ENCODE results near the gene SMAD9. TPM values are rescaled to one million over a fixed set of nuclear protein-coding genes. Genes with fewer than 3 reads are reported as not detected.

SMAD9 gene
- total RNA-seq, 1 donor from 2014 or later = not detected

DNA sequence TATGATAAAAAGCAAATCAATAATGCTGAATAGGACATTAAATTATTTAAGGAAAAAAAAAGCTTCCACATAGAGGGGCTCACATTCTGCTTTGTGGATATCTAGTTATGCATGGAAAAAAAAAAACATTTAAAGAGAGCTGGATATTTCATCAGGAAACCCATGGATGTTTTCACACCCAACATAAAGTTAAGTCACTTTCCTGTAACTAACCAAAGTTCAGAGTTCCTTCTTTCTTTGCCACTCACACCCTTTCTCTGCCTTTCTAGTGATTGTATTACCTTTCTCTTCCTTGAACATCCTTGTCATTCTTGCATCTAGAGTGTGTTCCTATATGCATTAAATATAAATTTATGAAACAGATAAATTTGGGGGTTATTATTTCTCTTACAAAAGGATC, 53.8 kb downstream of the SMAD9 start:
- intact Hi-C loops (cut with micrococcal nuclease) = no loop called here

DNA sequence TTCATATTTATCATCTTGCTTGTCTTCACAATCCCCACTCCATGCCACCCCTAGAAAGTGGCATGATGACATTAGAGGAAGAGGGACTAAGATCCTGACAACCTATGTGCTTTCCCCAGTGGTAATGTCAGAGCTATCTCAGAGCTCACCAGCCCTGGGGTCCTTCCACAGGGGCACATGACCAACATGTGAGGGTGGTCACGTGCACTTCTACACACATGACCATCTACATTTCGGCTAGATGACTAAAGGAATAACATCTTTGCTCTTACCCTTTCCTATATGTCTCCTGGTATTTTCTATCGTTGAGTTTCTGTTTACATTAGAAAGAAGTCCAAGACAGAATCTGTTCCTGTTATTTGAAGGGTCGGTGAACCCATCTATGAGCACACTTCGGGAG, 54.8 kb downstream of the SMAD9 start:
- intact Hi-C loops (cut with micrococcal nuclease) = no loop called here

DNA sequence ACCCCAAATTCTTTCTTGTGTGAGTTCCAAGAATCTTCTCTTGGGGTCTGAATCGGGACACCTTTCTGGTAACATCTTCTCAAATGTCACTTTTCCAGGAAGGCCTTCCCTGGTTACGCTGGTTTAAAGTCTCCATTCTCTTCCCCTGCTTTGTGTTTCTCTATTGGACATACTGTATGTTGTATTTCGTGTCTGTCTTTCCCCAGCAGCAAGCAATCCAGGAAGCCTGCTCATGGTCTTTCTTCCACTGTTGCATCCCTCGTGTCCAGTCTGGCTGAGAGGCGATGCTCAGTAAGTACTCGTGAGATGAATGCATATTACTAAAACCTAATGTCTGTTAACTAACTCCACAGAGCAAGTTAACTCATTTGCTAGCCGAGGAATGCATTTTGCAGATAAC, 57.3 kb downstream of the SMAD9 start:
- intact Hi-C loops (cut with micrococcal nuclease) = no loop called here

DNA sequence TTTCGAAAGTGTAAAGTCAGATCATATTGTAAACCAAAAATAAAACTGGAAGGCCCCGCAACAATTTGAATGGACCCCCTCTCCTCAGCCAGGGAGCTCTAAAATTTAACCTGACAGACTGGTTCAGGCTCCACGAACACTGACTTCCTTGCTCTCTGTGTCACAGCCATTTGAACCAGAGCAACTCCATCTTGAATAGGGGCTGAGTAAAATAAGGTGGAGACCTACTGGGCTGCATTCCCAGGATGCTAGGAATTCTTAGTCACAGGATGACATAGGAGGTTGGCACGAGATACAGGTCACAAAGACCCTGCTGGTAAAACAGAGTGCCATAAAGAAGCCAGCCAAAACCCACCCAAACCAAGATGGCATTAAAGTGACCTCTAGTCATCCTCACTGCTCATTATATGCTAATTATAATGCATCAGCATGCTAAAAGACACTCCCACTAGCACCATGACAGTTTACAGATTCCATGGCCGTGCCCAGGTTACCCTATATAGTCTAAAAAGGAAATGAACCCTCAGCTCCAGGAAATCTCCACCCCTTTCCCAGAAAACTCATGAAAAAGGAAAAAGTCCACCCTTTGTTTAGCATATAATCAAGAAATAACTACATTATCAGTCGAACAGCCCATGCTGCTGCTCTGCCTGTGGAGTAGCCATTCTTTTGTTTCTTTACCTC, 57.9 kb downstream of the SMAD9 start:
- intact Hi-C loops (cut with micrococcal nuclease) = no loop called here

DNA sequence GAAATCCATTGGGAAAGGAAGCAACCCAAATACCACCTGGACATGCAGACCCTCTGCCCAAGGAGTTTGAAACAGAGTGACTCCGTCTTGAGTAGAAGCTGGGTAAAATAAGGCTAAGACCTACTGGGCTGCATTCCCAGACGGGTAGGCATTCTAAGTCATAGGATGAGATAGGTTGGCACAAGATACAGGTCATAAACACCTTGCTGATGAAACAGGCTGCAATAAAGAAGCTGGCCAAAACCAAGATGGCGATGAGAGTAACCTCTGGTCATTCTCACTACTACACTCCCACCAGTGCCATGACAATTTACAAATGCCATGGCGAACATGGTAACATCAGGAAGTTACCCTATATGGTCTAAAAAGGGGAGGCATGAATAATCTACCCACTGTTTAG, 60.8 kb downstream of the SMAD9 start:
- intact Hi-C loops (cut with micrococcal nuclease) = loop anchor here (5.0 kb wide), 1 partner anchor 37 kb away; no protein-coding TSS in a partner anchor

DNA sequence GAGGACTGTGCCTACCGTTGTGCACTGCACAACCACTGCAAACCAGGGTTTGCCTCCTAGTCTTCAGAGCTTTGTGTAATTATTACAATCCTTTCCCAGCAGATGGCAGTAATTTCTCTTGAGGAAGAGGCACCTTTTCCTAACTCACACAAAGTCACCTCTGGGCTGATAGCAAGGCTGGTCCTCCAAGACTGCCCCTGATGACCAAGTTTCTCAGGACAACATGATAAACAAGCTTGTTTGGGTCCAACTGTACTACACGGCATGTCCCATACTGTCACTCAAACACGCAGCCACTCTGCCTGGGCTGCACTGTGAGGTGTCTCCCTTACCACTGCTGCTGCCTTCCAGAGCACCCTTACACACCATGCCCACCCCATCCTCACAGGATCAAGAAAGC, 61.7 kb downstream of the SMAD9 start:
- intact Hi-C loops (cut with micrococcal nuclease) = loop anchor here (1.0 to 5.0 kb wide), 2 partner anchors 36 to 123 kb away; no protein-coding TSS in a partner anchor

DNA sequence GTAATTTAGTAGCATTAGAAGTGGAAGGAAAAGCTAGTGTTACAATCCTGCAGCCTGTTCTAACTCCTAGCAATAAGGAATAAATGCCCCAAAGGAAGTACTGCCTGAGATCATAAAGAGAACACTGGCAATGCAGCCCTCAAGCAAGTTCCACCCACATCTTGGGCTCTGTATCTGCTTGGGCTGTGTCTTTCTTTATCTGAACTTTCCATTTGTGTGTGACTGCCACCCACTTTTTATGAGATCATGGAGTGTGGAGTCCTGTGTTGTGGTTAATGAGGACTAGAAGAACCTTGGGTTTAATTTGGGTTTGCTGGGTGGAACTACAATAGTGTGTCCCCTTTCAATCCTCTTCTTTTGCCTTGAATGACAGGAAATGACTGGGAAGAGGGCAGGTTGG, 62.8 kb downstream of the SMAD9 start:
- intact Hi-C loops (cut with micrococcal nuclease) = loop anchor here (2.0 to 5.0 kb wide), 2 partner anchors 35 to 212 kb away; no protein-coding TSS in a partner anchor

DNA sequence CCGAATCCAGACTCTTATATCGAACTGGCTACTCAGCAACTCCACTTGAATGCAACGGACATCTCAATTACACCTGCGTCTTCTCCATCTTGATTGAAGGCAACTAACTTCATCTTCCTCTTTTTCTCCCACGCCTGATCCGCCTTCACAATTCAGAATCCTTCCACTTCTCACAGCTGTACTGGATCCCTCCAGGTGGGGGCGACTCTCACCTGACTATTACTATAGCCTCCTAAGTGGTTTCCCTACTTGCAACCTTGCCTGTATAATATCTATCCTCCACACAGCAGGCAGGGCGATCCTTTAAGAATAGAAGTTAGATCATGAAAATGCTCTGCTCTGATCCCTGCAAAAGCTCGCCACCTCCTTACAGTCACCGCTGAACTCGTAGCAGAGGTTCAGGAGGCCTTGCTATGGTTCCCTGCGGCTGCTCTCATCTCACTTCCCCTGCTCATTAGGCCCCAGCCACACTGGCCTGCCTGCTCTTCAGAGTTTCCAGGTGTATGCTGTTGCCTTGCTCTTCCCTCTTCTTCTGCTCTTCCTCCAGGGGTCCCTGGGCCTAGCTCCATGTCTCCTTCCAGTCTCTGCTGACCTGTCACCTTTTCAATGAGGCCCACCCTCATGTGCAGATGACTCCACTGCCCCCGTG, 69.1 kb downstream of the SMAD9 start:
- intact Hi-C loops (cut with micrococcal nuclease) = loop anchor here (2.0 kb wide), 1 partner anchor 130 kb away; no protein-coding TSS in a partner anchor

DNA sequence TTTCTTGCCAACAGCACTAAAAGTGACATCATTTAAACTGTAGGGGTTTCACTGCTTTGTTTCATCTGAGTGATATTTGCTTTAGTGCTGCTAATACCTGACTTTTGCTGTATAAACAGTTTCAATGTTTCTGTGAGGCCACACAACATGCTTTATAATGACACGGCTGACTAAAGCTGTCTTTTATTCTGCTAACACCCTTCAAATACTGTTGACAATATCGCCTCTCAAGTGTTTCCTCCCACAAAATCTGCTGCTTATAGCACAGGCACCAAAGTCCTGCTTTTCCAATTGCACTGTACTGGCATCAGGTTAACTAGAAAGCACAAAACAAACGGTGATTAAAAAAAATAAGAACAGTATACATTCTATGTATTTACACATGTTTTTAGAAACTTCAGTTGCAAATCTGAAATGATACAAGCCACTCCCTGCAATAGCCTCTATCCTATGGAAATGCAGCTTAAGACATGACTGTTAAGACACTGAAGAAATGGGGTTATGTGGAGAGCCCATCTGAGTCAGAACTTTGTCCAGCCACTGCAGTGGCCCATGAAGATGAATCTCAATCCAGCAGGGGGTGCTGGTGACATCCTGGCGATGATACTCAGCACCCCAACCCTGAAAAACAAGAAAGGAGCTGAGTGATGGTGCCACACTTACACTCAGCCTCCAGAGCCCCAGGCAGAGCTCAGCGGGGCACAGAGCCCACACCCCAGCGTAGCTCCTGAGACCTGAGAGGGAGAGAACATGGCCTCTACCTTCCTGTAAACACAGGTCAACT, 71.6 kb downstream of the SMAD9 start:
- intact Hi-C loops (cut with micrococcal nuclease) = no loop called here

DNA sequence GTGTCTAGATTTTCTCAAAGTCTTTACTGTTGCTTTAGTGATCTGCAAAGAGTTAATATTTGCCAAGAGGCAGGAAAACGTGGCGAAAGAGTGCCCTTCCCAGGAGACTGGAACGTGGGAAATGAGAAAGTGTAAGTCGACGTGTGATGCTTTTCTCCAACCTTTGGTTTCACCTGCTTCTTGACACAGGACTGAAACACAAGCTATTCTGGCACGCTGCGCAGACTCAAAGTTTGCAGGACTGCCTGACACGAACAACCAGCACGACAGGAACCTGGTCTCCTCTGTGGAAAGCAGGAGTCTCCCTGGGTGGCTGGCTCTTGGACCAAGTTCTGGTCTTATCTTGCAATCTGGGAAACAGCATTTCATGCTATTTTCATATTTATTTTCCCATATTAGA, 72.4 kb downstream of the SMAD9 start:
- intact Hi-C loops (cut with micrococcal nuclease) = no loop called here

DNA sequence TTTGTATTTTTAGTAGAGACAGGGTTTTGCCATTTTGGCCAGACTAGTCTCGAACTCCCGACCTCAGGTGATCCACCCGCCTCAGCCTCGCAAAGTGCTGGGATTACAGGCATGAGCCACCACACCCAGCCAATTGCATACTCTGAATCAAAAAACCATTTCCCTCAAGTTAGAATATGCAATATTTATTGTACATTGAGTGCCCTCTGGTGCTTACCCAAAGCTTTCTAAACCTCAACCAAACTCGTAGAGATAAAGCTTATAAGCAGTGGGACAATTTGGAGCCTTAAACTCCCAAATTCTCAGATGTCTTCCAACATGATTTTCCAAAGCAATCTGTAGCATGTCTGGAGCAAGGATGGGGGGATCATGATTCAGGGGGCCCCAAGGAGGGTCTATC, 78.6 kb downstream of the SMAD9 start:
- intact Hi-C loops (cut with micrococcal nuclease) = no loop called here

DNA sequence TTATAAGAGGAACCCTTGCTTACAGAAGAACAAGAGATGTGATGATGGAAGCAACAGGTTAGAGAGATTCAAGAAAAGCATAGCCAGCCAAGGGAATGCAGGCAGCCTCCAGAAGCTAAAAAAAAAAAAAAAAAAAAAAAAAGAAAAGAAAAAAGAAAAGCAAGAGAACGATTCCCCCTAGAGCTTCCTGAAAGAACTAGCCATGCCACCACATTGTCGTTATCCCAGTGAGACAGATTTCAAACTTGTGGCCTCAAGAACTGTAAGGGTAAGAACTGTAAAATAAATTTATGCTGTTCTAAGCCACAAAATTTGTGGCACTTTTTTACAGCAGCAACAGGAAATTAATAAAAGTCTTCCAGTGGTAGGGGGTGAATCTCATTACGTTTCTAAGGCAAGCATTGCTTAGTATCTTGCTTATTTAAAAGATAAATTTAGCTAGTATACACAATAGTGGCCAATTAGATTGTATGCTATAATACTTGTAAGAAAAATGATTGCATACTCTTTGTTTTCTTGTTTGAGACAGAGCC, 79.3 kb downstream of the SMAD9 start:
- intact Hi-C loops (cut with micrococcal nuclease) = no loop called here

DNA sequence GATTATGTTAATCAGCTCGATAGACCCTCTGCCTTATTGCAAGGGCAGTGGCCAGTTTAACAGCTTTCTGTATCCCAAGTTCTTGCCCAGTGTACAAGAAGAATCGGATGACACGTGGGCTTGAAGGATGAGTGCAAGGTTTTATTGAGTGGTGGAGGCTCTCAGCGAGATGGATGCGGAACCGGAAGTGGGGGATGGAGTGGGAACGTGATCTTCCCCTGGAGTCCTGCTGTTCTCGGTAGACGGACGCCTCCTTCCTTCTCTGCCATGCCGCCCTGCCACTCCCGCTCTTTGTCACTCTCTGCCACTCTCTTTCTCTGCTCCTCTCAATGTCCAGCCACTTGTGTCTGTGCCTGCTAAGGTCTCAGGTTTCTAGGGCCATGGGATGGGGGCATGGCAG, 80.1 kb downstream of the SMAD9 start:
- intact Hi-C loops (cut with micrococcal nuclease) = no loop called here

DNA sequence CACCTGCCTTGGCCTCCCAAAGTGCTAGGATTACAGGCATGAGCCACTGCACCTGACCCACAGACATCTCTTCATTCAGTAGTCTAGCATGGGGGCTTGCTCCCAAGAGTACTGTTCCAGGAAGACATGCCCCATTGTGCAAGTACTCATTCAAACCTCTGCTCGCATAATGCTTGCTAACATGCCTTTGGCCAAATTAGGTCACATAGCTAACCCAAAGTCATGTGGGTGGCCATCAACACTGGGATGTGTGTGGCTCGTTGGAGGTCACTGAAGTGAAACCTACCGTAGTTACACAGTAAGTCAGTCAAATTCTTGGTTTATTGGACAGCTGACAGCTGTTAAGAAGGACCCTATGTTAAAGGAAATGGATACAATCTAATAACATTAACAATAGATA, 80.8 kb downstream of the SMAD9 start:
- intact Hi-C loops (cut with micrococcal nuclease) = no loop called here

DNA sequence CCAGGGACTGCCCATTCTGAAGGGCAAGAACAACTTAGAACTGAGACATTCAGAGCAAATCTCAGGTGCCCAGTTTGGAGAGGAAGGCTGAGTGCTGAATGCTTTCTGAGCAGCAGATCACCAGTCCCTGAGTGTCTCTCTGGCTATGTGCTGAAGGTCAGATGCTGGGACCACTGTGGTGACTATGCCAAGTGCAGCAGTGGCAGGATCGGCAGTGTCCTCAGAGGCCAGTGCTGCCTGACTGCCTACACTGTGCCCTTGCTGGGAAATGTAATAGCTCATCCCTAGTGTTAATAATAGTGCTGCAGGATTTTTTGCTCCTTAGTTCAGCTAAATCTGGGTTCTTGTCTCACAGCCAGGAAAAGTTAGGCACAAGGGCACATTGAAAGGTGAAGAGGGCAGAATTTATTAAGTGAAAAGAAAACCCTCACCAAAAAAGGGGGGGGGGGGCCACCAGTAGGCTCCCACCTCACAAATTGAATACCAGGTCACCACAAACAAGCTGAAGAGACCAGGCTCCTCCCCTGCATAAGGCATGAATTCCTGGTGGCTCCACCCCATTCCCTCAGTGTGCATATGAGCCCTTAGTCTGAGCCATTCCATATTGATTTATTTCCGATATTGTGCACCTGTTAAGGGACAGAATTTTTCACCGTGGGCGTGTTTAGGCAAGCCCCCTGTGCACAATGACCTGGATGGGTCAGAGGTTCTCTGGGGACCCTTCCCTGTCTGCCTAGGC, 82.5 kb downstream of the SMAD9 start:
- intact Hi-C loops (cut with micrococcal nuclease) = no loop called here

DNA sequence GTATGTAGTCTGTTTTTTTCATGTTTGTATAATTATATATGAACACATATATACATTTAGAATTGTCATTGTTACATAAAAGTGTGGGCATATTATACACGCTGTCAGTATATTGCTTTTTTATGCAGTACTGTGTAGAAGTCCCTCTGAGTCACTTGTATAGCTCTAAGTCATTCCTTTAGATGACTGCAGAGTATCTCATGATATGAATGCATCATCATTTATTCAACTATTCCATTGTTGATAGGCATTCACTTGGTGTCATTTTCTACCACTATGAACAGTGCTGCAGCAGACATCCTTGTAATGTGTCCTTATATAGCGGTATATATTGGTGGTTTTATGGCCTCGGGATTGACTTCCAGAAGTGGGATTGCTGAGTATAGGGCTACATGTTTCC, 85.7 kb downstream of the SMAD9 start:
- intact Hi-C loops (cut with micrococcal nuclease) = no loop called here

DNA sequence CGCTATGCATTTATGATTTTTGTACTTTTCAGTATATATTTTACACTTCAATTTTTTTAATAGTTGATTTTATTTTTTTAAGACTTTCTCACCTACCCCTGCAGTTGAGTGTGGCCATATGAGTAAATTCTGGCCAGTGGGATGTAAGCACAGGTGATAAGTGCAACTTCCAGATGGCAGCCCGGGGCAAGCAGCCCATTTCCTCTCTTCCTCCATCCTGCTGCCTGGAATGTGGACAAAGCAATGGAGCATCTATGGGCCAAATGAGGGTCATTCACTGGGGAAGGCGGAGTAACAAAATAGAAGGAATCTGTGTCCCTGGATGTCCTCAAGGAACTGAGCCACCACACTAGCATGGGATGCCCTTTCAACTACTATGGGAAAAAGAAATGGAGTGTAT, 88.7 kb downstream of the SMAD9 start:
- intact Hi-C loops (cut with micrococcal nuclease) = no loop called here

DNA sequence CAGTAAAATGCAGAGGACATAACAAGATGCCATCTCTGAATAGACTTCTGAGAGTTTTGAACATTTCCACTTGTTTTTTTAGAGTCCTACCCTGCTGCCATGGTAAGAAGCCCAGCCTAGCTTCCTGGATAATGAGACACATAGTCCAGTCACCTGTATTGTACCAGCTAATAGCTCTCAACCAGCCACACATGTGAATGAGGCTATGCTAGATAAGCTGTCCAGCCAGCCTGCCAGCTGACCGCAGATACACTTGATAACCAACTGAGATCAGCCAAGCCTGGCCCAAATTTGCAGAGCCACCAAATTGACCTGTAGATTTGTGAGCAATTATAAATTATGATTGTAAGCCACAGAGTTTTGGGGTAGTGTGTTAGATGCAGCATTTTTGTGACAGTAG, 90.3 kb downstream of the SMAD9 start:
- intact Hi-C loops (cut with micrococcal nuclease) = no loop called here

DNA sequence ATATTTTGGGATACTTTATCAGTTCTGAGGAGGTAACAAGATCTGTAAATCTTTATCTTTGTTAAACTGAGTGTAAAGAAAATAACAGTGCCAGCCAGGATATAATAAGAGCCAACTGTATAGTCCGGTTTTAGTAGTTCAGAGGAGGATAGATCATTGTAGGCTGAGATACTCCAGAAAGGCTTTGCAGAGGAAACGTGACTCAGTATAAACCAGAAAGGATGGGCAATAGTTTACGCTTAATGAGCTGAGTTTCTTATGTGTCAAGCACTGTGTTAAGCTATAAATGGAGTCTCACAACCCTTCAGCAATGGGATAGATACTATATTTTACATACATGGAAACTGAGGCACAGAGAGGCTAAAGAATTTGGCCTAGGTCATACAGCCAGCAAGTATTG, 97.3 kb downstream of the SMAD9 start:
- intact Hi-C loops (cut with micrococcal nuclease) = loop anchor here (5.0 kb wide), 1 partner anchor 35 kb away; no protein-coding TSS in a partner anchor

DNA sequence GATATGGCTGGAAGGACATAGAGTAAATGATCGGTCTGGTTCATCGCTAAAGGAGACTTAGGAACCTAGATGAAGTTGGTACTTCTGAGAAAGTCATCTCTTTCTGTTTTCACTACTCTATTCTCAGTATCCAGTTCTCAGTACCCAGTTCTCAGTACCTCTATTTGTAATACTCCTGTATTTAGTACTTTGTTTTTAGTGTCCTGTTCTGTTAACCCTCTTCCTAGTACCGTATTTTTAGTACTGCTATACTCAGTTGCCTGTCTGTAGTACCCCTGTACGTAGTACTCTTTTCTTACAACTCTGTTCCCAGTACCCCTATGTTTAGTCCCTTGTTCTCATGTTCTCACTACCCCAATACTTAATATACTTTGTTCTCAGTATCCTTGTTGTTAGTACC, 99.8 kb downstream of the SMAD9 start:
- intact Hi-C loops (cut with micrococcal nuclease) = loop anchor here (1.0 to 5.0 kb wide), 2 partner anchors 8 to 37 kb away; no protein-coding TSS in a partner anchor

DNA sequence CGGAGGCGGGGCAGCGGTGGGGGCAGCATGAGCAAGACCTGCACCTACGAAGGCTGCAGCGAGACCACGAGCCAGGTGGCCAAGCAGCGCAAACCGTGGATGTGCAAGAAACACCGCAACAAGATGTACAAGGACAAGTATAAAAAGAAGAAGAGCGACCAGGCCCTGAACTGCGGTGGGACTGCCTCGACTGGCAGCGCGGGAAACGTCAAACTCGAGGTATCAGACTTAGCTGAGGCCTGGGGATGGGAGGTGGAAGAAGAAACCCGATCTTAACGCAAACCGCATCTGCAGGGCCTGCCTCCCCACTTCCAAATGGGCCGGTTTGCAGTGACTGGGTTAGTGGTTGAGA, 100.3 kb downstream of the SMAD9 start:
- intact Hi-C loops (cut with micrococcal nuclease) = loop anchor here (1.0 to 5.0 kb wide), 8 partner anchors 9 to 1528 kb away; partner anchors contain the start of genes EXOSC8, SPART, SUPT20H and UFM1
